Measurements from ENCODE around the gene NOXO1.

NOXO1 gene

DNA sequence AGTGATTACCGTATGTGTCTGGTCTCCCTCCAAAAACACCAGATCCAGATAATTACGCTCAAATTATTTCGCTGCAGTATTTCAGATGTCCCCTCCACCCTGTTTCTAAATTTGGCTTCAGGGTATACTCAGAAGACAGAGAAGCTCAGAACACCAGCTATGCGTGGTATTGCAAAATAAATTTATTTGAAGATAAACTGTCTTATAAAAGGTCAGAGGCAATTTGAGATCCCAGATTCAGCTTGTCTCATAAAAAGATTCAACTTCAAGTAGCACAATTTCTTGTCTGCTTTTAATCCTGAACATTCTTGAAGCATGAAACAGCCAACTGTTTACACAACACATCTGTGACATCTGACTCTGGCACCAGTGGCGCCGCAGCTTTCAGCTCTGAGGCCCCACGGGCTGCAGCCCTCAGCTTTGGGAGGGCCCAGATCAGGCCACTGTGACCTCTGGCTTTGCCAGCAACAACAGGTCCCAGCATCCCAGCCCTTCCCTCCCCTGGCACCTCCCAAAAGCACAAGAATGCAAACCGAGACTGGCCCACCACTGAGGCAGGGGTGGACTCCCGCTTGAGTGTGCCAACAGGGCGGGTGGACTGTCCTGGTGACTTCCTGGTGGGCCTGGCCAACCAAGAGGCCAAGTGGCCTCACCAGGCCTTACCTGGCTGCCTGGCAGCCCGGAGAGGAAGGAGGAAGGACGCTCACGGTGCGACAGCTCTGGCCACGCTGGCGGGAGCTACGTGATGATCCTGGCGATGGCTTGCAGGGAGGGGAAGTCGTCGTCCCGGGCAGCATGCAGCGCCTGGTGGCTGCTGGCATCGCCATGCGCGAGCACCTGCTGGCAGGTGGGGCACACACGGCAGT lies 16.5 kb upstream of the NOXO1 start:
- H3K27ac ChIP-seq (ENCODE audit: low read depth, low read length), result peak overlapping the region; percentile 32
- H3K9me3 ChIP-seq (ENCODE audit: control insufficient read depth in 1 of 2, low read length in 2 of 2), result no peaks in the 10 kb centered on the region
- peaks cover 22 to 55% of the 10 kb centered on the region in 2 donors for H3K36me3 ChIP-seq (ENCODE audit: control insufficient read depth in 1 of 2, insufficient read depth in 2 of 2, low read length in 2 of 2)
- no peak overlapping the region for H3K4me3 ChIP-seq (ENCODE audit: low read depth in 1 of 2, low read length in 2 of 2)
- peaks cover 0 to 9% of the 10 kb centered on the region in 2 donors for H3K4me1 ChIP-seq (ENCODE audit: control insufficient read depth in 1 of 2, insufficient read depth in 2 of 2, low read length in 2 of 2)
- no peaks in the 10 kb centered on the region for H3K27me3 ChIP-seq (ENCODE audit: control insufficient read depth in 1 of 2, insufficient read depth in 2 of 2, low read length in 2 of 2)
- H3K9ac ChIP-seq (ENCODE audit: low read depth in 1 of 2, low read length in 2 of 2), result no peak overlapping the region

DNA sequence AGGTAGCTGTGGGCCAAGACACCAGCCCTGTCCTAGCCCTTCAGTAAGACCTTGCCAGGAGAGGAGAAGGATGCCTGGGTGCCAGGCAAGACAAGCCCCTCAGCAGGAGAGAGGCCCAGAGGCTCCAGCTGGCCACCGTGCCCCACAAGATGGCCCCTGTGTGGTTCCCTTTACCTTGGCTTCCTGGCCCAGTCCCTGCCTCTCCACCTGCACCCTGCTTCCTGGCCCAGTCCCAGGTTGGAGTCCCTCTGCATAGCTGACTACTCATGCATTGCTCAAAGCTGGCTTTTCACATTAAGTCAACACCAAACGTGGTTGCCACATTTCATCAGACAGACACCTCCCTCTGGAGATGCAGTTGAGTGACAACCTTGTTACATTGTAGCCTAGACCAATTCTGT lies 12.5 kb upstream of the NOXO1 start:
- Histone ChIP-seq H3K4me1 (ENCODE audit: control insufficient read depth in 1 of 2, insufficient read depth in 2 of 2, low read length in 2 of 2) (peaks cover 23 to 32% of the 10 kb centered on the region in 2 donors), H3K36me3 (ENCODE audit: control insufficient read depth in 1 of 2, insufficient read depth in 2 of 2, low read length in 2 of 2) (peaks cover 6 to 17% of the 10 kb centered on the region in 2 donors), H3K27me3 (ENCODE audit: control insufficient read depth in 1 of 2, insufficient read depth in 2 of 2, low read length in 2 of 2) (peaks cover 19 to 22% of the 10 kb centered on the region in 2 donors), H3K4me3 (ENCODE audit: low read depth in 1 of 2, low read length in 2 of 2) (no peak overlapping the region), H3K9me3 (ENCODE audit: control insufficient read depth in 1 of 2, low read length in 2 of 2) (no peaks in the 10 kb centered on the region), H3K9ac (ENCODE audit: low read depth in 1 of 2, low read length in 2 of 2) (no peak overlapping the region), H3K27ac (ENCODE audit: low read depth, low read length) (no peak overlapping the region)

GRCh38 chr16:1992704-1993317 lies 11.5 kb upstream of the NOXO1 start:
- H3K27ac ChIP-seq (ENCODE audit: low read depth, low read length), result no peak overlapping the region
- H3K4me1 ChIP-seq (ENCODE audit: control insufficient read depth in 1 of 2, insufficient read depth in 2 of 2, low read length in 2 of 2), result peaks cover 26 to 29% of the 10 kb centered on the region in 2 donors
- H3K27me3 ChIP-seq (ENCODE audit: control insufficient read depth in 1 of 2, insufficient read depth in 2 of 2, low read length in 2 of 2), result peaks cover 22 to 26% of the 10 kb centered on the region in 2 donors
- H3K4me3 ChIP-seq (ENCODE audit: low read depth in 1 of 2, low read length in 2 of 2), result no peak overlapping the region
- H3K9ac ChIP-seq (ENCODE audit: low read depth in 1 of 2, low read length in 2 of 2), result no peak overlapping the region
- no peaks in the 10 kb centered on the region for H3K9me3 ChIP-seq (ENCODE audit: control insufficient read depth in 1 of 2, low read length in 2 of 2)
- peaks cover 2 to 10% of the 10 kb centered on the region in 2 donors for H3K36me3 ChIP-seq (ENCODE audit: control insufficient read depth in 1 of 2, insufficient read depth in 2 of 2, low read length in 2 of 2)

DNA sequence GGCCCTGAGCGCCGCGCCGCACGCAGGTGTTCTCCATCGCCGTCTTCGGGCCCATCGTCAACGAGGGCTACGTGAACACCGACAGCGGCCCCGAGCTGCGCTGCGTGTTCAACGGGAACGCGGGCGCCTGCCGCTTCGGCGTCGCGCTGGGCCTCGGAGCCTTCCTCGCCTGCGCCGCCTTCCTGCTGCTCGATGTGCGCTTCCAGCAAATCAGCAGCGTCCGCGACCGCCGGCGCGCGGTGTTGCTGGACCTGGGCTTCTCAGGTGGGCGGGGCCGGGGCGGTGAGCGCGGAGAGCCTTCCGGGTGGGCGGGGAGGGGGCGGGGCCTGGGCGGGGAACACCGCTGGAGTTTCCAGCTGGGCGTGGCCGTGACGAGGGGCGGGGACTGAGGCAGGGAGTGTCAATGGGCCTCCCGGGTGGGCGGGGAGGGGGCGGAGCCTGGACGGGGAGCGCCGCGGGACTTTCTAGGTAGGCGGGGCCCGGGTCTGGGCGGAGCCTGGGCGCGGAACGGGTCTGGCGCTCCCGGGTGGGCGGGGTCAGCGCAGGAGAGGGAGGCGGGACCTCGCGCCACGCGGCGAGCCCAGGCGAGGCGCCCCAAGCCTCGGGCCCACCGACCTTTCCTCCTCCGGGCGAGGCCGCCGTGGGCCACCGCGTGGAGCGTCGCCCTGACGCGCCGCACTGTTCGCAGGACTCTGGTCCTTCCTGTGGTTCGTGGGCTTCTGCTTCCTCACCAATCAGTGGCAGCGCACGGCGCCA lies 10.9 kb upstream of the NOXO1 start:
- H3K27ac ChIP-seq (ENCODE audit: low read depth, low read length), result no peak overlapping the region
- H3K27me3 ChIP-seq (ENCODE audit: control insufficient read depth in 1 of 2, insufficient read depth in 2 of 2, low read length in 2 of 2), result peaks cover 22 to 26% of the 10 kb centered on the region in 2 donors
- peaks cover 26% of the 10 kb centered on the region in 2 donors for H3K4me1 ChIP-seq (ENCODE audit: control insufficient read depth in 1 of 2, insufficient read depth in 2 of 2, low read length in 2 of 2)
- H3K9ac ChIP-seq (ENCODE audit: low read depth in 1 of 2, low read length in 2 of 2), result peak overlapping the region; percentile 22 to 47
- peak overlapping the region; percentile 34 to 70 for H3K4me3 ChIP-seq (ENCODE audit: low read depth in 1 of 2, low read length in 2 of 2)
- peaks cover 2 to 7% of the 10 kb centered on the region in 2 donors for H3K36me3 ChIP-seq (ENCODE audit: control insufficient read depth in 1 of 2, insufficient read depth in 2 of 2, low read length in 2 of 2)
- no peaks in the 10 kb centered on the region for H3K9me3 ChIP-seq (ENCODE audit: control insufficient read depth in 1 of 2, low read length in 2 of 2)

GRCh38 chr16:1991588-1991947 lies 10.3 kb upstream of the NOXO1 start:
- H3K27me3 ChIP-seq (ENCODE audit: control insufficient read depth in 1 of 2, insufficient read depth in 2 of 2, low read length in 2 of 2), result peaks cover 22 to 26% of the 10 kb centered on the region in 2 donors
- peak overlapping the region; percentile 22 to 47 for H3K9ac ChIP-seq (ENCODE audit: low read depth in 1 of 2, low read length in 2 of 2)
- peaks cover 22 to 26% of the 10 kb centered on the region in 2 donors for H3K4me1 ChIP-seq (ENCODE audit: control insufficient read depth in 1 of 2, insufficient read depth in 2 of 2, low read length in 2 of 2)
- peaks cover 4 to 9% of the 10 kb centered on the region in 2 donors for H3K36me3 ChIP-seq (ENCODE audit: control insufficient read depth in 1 of 2, insufficient read depth in 2 of 2, low read length in 2 of 2)
- H3K4me3 ChIP-seq (ENCODE audit: low read depth in 1 of 2, low read length in 2 of 2), result peak overlapping the region; percentile 34 to 70
- H3K9me3 ChIP-seq (ENCODE audit: control insufficient read depth in 1 of 2, low read length in 2 of 2), result no peaks in the 10 kb centered on the region
- H3K27ac ChIP-seq (ENCODE audit: low read depth, low read length), result no peak overlapping the region

GRCh38 chr16:1991135-1991551 lies 9.9 kb upstream of the NOXO1 start:
- H3K36me3 ChIP-seq (ENCODE audit: control insufficient read depth in 1 of 2, insufficient read depth in 2 of 2, low read length in 2 of 2), result peaks cover 8 to 13% of the 10 kb centered on the region in 2 donors
- peak overlapping the region in 1 of 2 donors; percentile 54 for H3K9ac ChIP-seq (ENCODE audit: low read depth in 1 of 2, low read length in 2 of 2)
- no peak overlapping the region for H3K27ac ChIP-seq (ENCODE audit: low read depth, low read length)
- H3K9me3 ChIP-seq (ENCODE audit: control insufficient read depth in 1 of 2, low read length in 2 of 2), result no peaks in the 10 kb centered on the region
- H3K27me3 ChIP-seq (ENCODE audit: control insufficient read depth in 1 of 2, insufficient read depth in 2 of 2, low read length in 2 of 2), result peaks cover 22 to 26% of the 10 kb centered on the region in 2 donors
- H3K4me1 ChIP-seq (ENCODE audit: control insufficient read depth in 1 of 2, insufficient read depth in 2 of 2, low read length in 2 of 2), result peaks cover 26 to 29% of the 10 kb centered on the region in 2 donors
- H3K4me3 ChIP-seq (ENCODE audit: low read depth in 1 of 2, low read length in 2 of 2), result peak overlapping the region; percentile 48 to 70

DNA sequence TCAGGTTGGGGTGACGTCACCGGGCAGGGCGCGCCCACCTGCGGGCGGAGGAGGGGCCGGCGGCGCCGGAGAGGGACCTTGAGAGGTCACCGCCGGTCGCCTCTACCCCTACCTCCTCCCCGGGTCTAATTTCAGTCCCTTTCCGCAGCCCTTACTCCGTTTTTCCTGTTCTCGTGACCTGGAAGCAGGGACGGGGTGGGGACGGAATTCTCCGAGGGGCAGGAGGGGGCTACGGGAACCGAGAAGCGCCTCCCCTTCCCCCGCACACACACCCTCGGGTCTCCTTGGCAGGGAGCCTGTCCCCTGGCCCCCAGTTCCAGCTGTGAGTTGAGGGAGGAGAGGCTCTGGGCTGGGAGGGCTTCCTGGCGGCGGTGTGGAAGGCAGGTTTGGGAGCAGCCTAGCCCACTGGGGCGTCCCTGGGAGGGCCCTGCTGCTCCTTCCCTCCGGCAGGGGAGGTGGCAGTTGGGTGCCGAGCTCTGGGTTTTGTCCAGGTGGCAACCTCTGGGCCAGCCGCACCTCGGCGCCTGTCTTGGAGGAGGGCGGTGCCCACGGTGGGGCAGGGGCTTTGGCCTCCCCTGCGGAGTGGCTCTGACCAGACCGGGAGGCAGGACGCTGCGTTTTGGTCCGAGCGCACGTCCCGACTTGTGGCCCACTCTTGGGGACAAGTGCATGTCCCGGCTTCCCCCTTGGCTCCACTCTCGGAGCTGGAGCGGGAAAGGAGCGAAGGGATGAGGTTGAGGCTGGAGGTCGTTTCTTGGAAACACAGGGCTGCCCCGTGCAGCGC lies 9.3 kb upstream of the NOXO1 start:
- H3K4me1 ChIP-seq (ENCODE audit: control insufficient read depth in 1 of 2, insufficient read depth in 2 of 2, low read length in 2 of 2), result peaks cover 32 to 35% of the 10 kb centered on the region in 2 donors
- H3K27me3 ChIP-seq (ENCODE audit: control insufficient read depth in 1 of 2, insufficient read depth in 2 of 2, low read length in 2 of 2), result peaks cover 22 to 26% of the 10 kb centered on the region in 2 donors
- no peaks in the 10 kb centered on the region for H3K9me3 ChIP-seq (ENCODE audit: control insufficient read depth in 1 of 2, low read length in 2 of 2)
- H3K36me3 ChIP-seq (ENCODE audit: control insufficient read depth in 1 of 2, insufficient read depth in 2 of 2, low read length in 2 of 2), result peaks cover 14 to 18% of the 10 kb centered on the region in 2 donors
- peak overlapping the region; percentile 48 to 57 for H3K4me3 ChIP-seq (ENCODE audit: low read depth in 1 of 2, low read length in 2 of 2)
- H3K27ac ChIP-seq (ENCODE audit: low read depth, low read length), result no peak overlapping the region
- peak overlapping the region; percentile 43 to 54 for H3K9ac ChIP-seq (ENCODE audit: low read depth in 1 of 2, low read length in 2 of 2)

DNA sequence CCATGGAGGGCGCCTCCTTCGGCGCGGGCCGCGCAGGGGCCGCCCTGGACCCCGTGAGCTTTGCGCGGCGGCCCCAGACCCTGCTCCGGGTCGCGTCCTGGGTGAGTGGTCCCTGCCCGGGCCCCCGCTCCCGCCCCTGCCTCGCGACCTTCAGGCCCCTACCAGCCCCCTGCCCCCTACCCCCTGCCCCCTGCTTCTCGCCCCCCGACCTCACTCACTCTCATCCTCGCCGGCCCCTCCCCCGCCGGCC lies 8.8 kb upstream of the NOXO1 start:
- H3K9me3 ChIP-seq (ENCODE audit: control insufficient read depth in 1 of 2, low read length in 2 of 2), result no peaks in the 10 kb centered on the region
- no peak overlapping the region for H3K27ac ChIP-seq (ENCODE audit: low read depth, low read length)
- H3K9ac ChIP-seq (ENCODE audit: low read depth in 1 of 2, low read length in 2 of 2), result peak overlapping the region in 1 of 2 donors; percentile 43
- peaks cover 37 to 41% of the 10 kb centered on the region in 2 donors for H3K4me1 ChIP-seq (ENCODE audit: control insufficient read depth in 1 of 2, insufficient read depth in 2 of 2, low read length in 2 of 2)
- H3K36me3 ChIP-seq (ENCODE audit: control insufficient read depth in 1 of 2, insufficient read depth in 2 of 2, low read length in 2 of 2), result peaks cover 17 to 18% of the 10 kb centered on the region in 2 donors
- H3K4me3 ChIP-seq (ENCODE audit: low read depth in 1 of 2, low read length in 2 of 2), result no peak overlapping the region
- peaks cover 22 to 26% of the 10 kb centered on the region in 2 donors for H3K27me3 ChIP-seq (ENCODE audit: control insufficient read depth in 1 of 2, insufficient read depth in 2 of 2, low read length in 2 of 2)

GRCh38 chr16:1989209-1990100 lies 8.2 kb upstream of the NOXO1 start, which contains the start of gene SYNGR3:
Gene SYNGR3, plus strand, starts transcription at chr16:1989970. Its CDS starts 133 bp downstream, at chr16:1990103.
- H3K27ac ChIP-seq (ENCODE audit: low read depth, low read length), result no peak within 1 kb of the TSS
- H3K9me3 ChIP-seq (ENCODE audit: control insufficient read depth in 1 of 2, low read length in 2 of 2), result no peaks in the 10 kb centered on the region
- peaks cover 43 to 45% of the 10 kb centered on the region in 2 donors for H3K4me1 ChIP-seq (ENCODE audit: control insufficient read depth in 1 of 2, insufficient read depth in 2 of 2, low read length in 2 of 2)
- peaks cover 17 to 18% of the 10 kb centered on the region in 2 donors for H3K36me3 ChIP-seq (ENCODE audit: control insufficient read depth in 1 of 2, insufficient read depth in 2 of 2, low read length in 2 of 2)
- peaks cover 22 to 26% of the 10 kb centered on the region in 2 donors for H3K27me3 ChIP-seq (ENCODE audit: control insufficient read depth in 1 of 2, insufficient read depth in 2 of 2, low read length in 2 of 2)
- peak within 1 kb of the TSS; percentile 43 to 54 for H3K9ac ChIP-seq (ENCODE audit: low read depth in 1 of 2, low read length in 2 of 2)
- H3K4me3 ChIP-seq (ENCODE audit: low read depth in 1 of 2, low read length in 2 of 2), result peak within 1 kb of the TSS; percentile 48 to 57

All from duodenal mucosa (tissue), 2 donors.